NCI-H2196 (cell line): Measurements from ENCODE around the gene KLHL42.

Experiments used
- DNase-seq: peaks from one replicate; lab custom pipeline; 2025; ENCODE audit not compliant: unreplicated experiment; lab: John Stamatoyannopoulos, UW

Gene KLHL42

DNA sequence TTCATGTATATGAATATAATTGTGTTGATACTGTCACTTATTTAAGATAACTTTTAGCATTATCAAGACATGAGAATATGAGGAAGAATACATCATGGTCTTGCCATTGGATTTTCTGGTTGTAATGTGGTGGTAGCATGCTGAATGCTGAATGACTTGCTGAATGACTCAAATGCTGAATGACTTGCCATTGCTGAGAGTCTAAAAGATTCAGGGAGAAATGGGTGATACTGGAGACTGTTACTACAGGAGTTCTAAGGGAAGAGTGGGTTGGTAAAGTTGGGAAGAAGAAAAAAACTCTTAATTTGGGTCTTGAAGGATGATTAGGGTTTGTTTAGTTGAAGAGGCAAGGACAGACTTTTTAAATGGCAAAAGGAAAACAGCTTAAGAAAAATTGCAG is 72.1 kb downstream of the KLHL42 start:
- no peak for DNase-seq
